Measurements from ENCODE around the gene GABARAP. TPM values are rescaled to one million over a fixed set of nuclear protein-coding genes. Genes with fewer than 3 reads are reported as not detected.

Gene GABARAP
- total and polyA plus RNA-seq, 2 of the 13 experiments (the other 11 are each of a cell fraction or from before 2014, with no cell fraction given): 161 to 310 TPM

- TF ChIP-seq NR2C2 (CRISPR knock-in tag; IDR thresholded peaks at IDR 0.05; ENCODE audit: borderline replicate concordance) (no peak; the same call in 1 of the 2 replicates), ZNF280B (CRISPR knock-in tag; IDR thresholded peaks at IDR 0.05; ENCODE audit: borderline replicate concordance) (no peak), IKZF5 (CRISPR knock-in tag; IDR thresholded peaks at IDR 0.05) (0 out of 2 replicates have a peak, but pooled peaks have one; percentile 22), SYNCRIP (IDR thresholded peaks at IDR 0.05; ENCODE audit: insufficient read depth, low read depth, low read length) (no peak), ZNF318 (CRISPR knock-in tag; IDR thresholded peaks at IDR 0.05) (no peak), CEBPB (IDR thresholded peaks at IDR 0.05; ENCODE audit: borderline replicate concordance, low read depth, low read length) (0 out of 2 replicates have a peak, but pooled peaks have one; percentile 9), TRIM22 (IDR thresholded peaks at IDR 0.05) (no peak), ERF (CRISPR knock-in tag; IDR thresholded peaks at IDR 0.05) (no peak), NR2F1 (CRISPR knock-in tag; IDR thresholded peaks at IDR 0.05) (0 out of 4 replicates have a peak, but pooled peaks of 1 of the 2 experiments have one; percentile 38), RAD21 (CRISPR knock-in tag; IDR thresholded peaks at IDR 0.05) (0 out of 2 replicates have a peak, but pooled peaks have one; percentile 39), HMG20B (CRISPR knock-in tag; conservative IDR thresholded peaks at IDR 0.05) (no peak), YY1 (IDR thresholded peaks at IDR 0.05; ENCODE audit: insufficient read depth, insufficient replicate concordance, low read depth, low read length) (peak; percentile 48), CREB1 (IDR thresholded peaks at IDR 0.05) (no peak), CREB1 (CRISPR knock-in tag; IDR thresholded peaks at IDR 0.05) (no peak), BRCA1 (CRISPR knock-in tag; IDR thresholded peaks at IDR 0.05) (no peak)
Measured at GRCh38 chr17:7213895-7214299, 28.4 kb downstream of the GABARAP start (continued).
